Spinal cord (tissue), 10 donors: Measurements from ENCODE around the gene PSMD9. TPM values are rescaled to one million over a fixed set of nuclear protein-coding genes. Genes with fewer than 3 reads are reported as not detected.
"Not testable (repeated sequence)": the region's sequence is repeated elsewhere in the genome, so short reads cannot be mapped to it uniquely, and the experiment has no call there.

Experiments used
- DNase-seq, 6 donors: peaks; one replicate each; pipeline versions ENCODE4 v3.0.0 to v3.0.0-alpha.2; 2013 to 2015; ENCODE audit warnings: low spot score in 6 of 6, low read depth in 4 of 6
- H3K27ac ChIP-seq: one replicate; pipeline ENCODE4 v1.5.1; 2013; ENCODE audit warnings: low read depth, low read length, control low read depth
- H3K27me3 ChIP-seq: one replicate; pipeline ENCODE4 v1.6.1; 2013; ENCODE audit warnings: low read length; ENCODE audit not compliant: control insufficient read depth, insufficient read depth
- H3K36me3 ChIP-seq: one replicate; pipeline ENCODE4 v1.6.1; 2013; ENCODE audit warnings: low read length; ENCODE audit not compliant: control insufficient read depth, insufficient read depth
- H3K4me1 ChIP-seq: one replicate; pipeline ENCODE4 v1.6.1; 2013; ENCODE audit warnings: low read length; ENCODE audit not compliant: control insufficient read depth, insufficient read depth
- H3K4me3 ChIP-seq: one replicate; pipeline ENCODE4 v1.5.1; 2013; ENCODE audit warnings: low read depth, low read length, control low read depth
- H3K9me3 ChIP-seq: one replicate; pipeline ENCODE4 v1.6.1; 2013; ENCODE audit warnings: low read length; ENCODE audit not compliant: control insufficient read depth, insufficient read depth
- WGBS: methylation state at CpG from one replicate; pipeline ENCODE4 v1.1.5; 2013; ENCODE audit warnings: missing lambda C conversion rate; ENCODE audit not compliant: insufficient coverage; 5-methylcytosine and 5-hydroxymethylcytosine counted together
- polyA plus RNA-seq, 2 donors: library from polyadenylated mRNA; unstranded; fragments of 120-200 nt; gene quantifications; one replicate each; pipeline ENCODE4 v1.2.1, GENCODE V29; 2013; ENCODE audit not compliant: insufficient read length in 2 of 2
- total RNA-seq, 2 donors: library from RNA; depleted of rRNA in 1 of 2; stranded (reverse); fragments of 120-200 nt in 1 of 2; fragments of >200 nt in 1 of 2; gene quantifications; one replicate each; pipeline versions ENCODE4 v1.2.3 to v1.2.4, GENCODE V29; 2013 to 2014
- donor health status: healthy.

PSMD9 gene
- total and polyA plus RNA-seq, 4 donors = 32.7 to 63.4 (median 53.4) TPM

DNA sequence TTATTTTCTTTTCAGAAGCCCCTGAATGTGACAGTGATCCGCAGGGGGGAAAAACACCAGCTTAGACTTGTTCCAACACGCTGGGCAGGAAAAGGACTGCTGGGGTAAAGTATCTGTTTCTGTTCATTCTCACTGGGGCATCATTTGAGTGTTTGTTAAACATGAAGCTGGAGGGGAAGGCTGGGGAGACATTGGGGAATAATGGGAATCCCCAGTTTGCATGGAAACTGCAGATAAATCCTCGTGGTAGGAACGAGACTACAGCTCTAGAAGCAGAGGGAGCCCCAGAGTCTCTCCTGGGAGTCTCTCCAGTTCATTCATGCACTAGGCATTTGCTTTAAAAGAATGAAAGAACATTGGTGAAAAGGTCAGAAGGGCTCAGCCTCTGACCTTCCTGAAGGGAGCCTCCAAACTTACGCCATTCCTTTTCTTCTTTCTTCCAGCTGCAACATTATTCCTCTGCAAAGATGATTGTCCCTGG lies 27.3 kb downstream of the PSMD9 start:
- DNase-seq = peak in 1 of 6 donors; percentile 63
- Histone ChIP-seq H3K9me3 (no peaks in the 10 kb centered on the region), H3K4me1 (peaks cover 19% of the 10 kb centered on the region), H3K27me3 (no peaks in the 10 kb centered on the region), H3K4me3 (no peak overlapping the region), H3K27ac (no peak overlapping the region), H3K36me3 (peaks cover 43% of the 10 kb centered on the region)
- WGBS = 44% methylated on average over 4 of the region's 5 CpGs

DNA sequence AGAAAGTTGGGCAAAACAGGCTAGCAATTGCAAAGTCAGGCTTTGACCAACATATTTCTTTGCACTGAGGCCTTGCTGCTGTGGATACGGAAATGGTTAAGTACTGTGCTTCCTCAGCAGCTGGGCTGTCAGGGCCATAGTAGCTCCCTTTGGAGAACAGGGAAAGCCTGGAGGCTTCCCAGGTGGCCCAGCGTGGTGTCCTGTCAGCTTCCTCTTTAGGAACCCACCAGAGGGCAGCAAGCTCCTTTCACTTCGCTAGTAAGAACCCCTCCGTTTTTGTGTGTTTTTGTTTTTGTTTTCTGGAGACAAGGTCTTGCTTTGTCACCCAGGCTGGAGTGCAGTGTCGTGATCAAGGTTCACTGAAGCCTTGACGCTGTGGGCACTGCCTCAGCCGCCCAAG lies 28.1 kb downstream of the PSMD9 start:
- peak in 1 of 6 donors; percentile 58 for DNase-seq
- Histone ChIP-seq H3K9me3 (no peaks in the 10 kb centered on the region), H3K4me1 (peaks cover 19% of the 10 kb centered on the region), H3K36me3 (peaks cover 45% of the 10 kb centered on the region), H3K27ac (no peak overlapping the region), H3K4me3 (no peak overlapping the region), H3K27me3 (no peaks in the 10 kb centered on the region)
- WGBS = 61% methylated on average over 6 of the region's 7 CpGs

DNA sequence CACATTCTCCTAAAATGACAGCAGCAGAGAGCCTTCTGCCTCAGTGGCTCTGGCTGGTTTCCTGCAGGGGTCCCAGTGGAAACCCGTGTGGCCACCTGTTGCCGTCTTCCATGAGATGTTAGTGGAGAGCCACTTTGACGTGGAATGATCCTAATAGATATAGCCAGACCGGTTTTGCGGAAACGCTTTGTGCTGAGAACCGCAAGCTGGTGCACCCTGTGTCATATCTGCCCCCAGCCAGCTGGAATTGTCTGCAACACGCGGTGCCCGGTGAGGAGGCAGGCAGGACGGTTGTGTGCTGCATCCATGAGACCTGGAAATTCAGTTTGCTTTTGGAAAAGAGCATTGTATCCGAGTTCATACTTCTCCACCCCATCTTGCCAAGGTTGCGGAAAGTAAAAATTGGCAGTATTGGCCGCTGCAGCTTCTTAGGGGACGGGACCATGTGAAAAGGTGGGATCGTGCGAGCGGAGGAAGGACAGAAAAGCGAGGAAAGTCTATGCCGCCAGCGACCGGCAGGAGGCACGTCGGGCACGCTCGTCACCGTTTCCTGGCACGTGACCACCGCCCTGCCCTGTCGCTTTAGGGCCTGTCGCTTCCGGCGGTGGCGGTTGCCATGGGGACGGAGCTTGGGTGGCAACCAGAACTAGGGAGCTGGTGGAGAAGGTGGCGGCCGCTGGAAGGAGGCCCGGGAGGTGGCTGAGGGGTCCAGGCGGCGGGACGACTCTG lies 29.5 kb downstream of the PSMD9 start, which contains the start of gene CFAP251:
TSS of gene CFAP251 (plus strand) at position 643 of the 729 bp plus-strand sequence. CDS start 2,714 bp downstream, outside the sequence.
- peaks cover 39% of the 10 kb centered on the region for H3K36me3 ChIP-seq
- H3K27ac ChIP-seq = peak within 1 kb of the TSS; percentile 43
- no peaks in the 10 kb centered on the region for H3K9me3 ChIP-seq
- peaks cover 19% of the 10 kb centered on the region for H3K4me1 ChIP-seq
- peak in 5 of 6 donors; percentile 73 to 98 (median 91) for DNase-seq
- H3K27me3 ChIP-seq = no peaks in the 10 kb centered on the region
- H3K4me3 ChIP-seq = peak within 1 kb of the TSS; percentile 39
- WGBS = 15% methylated on average over 39 of the region's 41 CpGs

DNA sequence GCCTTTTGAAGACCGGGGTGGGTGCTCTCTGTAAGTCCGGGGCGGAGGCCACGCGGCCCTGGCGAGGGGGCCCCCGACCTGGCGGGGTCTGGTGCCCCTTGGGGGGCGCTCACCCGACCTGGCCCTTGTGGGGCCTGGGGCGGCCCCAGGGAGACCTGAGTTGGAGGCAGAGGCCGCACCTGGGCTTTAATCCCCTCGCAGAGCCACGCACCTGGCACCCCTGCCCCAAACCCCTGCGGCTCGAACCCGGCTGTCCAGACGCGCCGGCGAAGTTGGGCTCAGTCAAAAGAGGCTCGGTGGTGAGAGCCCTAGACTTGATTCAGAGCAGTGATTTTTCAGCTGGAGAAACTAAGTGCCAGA lies 30.1 kb downstream of the PSMD9 start:
- H3K4me1 ChIP-seq = peaks cover 19% of the 10 kb centered on the region
- DNase-seq = peak in 1 of 6 donors; percentile 13
- H3K36me3 ChIP-seq = peaks cover 35% of the 10 kb centered on the region
- H3K27ac ChIP-seq = peak overlapping the region; percentile 8
- no peaks in the 10 kb centered on the region for H3K9me3 ChIP-seq
- peak overlapping the region; percentile 39 for H3K4me3 ChIP-seq
- WGBS = 4% methylated on average over 11 of the region's 22 CpGs
- H3K27me3 ChIP-seq = no peaks in the 10 kb centered on the region

DNA sequence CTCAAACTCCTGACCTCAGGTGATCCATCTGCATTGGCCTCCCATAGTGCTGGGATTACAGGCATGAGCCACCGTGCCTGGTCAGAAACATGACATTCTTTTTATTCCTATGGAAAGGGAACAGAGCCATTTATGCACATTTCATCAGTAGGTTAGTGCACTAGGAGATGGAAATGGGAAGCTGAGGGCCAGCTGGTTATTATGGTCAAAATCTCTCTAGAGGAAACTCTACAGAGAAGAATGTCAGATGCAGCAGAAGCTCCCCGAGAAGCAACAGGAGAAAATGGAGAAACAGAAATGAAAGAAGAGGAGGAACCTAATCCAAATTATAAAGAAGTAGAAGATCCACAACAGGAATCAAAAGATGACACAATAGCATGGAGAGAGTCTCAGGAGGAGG lies 32.5 kb downstream of the PSMD9 start:
- H3K36me3 ChIP-seq = peaks cover 13% of the 10 kb centered on the region
- 80% methylated on average over 1 of the region's 2 CpGs for WGBS

DNA sequence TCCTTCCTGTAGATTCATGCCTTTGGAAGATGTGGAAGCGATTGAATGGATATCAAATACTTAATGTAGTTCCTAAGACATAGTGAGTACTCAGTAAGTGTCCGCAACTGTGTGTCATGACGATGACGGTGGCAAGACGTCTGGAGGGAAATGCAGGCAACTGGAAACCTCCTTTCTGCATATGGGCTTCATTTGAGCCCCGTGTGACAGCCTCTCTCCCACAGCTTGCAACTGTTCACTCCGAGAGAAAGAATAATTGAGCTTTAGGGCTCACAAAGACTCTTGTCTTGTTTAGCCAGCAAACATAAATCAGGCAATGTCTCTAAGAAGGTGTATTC lies 36.7 kb downstream of the PSMD9 start:
- Histone ChIP-seq H3K9me3 (no peaks in the 10 kb centered on the region), H3K27ac (peak overlapping the region; percentile 87), H3K36me3 (peaks cover 6% of the 10 kb centered on the region), H3K27me3 (no peaks in the 10 kb centered on the region), H3K4me3 (no peak overlapping the region), H3K4me1 (peaks cover 14% of the 10 kb centered on the region)
- DNase-seq = peak in 2 of 6 donors; percentile 62 to 84
- WGBS = 4% methylated on average over 5 of the region's 7 CpGs

More for the DNA sequence above, 32.5 kb downstream of the PSMD9 start:
- no peak for DNase-seq
- H3K27me3 ChIP-seq = no peaks in the 10 kb centered on the region
- no peak overlapping the region for H3K27ac ChIP-seq
- H3K4me1 ChIP-seq = peaks cover 33% of the 10 kb centered on the region
- H3K4me3 ChIP-seq = no peak overlapping the region
- H3K9me3 ChIP-seq = no peaks in the 10 kb centered on the region

DNA sequence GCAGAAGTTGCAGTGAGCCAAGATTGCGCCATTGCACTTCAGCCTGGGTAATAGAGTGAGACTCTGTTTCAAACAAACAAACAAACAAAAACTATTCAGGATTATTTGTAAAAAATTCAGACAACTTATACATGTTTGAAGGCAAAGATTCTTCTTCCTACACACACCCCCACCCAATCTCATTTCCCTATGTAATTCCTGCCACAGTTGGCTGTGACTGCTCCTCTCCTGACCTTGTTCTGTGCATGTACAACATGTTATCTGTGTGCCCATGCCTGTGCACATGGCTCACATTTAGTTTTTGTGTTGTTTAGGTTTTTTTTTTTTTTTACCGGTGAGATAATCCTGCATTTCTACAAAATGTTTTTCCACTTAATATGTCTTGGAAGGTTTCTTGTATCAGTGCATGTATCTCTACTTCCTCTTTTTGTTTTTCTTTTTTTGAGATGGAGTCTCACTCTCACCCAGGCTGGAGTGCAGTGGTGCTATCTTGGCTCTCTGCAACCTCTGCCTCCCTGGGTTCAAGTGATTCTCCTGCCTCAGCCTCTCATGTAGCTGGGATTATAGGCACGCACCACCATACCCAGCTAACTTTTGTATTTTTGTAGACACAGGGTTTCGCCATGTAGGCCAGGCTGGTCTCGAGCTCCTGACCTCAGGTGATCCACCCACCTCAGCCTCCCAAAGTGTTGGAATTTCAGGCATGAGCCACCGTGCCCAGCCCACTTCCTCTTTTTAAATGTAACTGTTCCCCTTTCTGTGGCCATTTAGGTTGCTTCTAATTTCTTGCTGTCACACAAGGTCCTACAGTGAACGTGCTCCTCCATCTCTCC lies 38.5 kb downstream of the PSMD9 start:
- WGBS = 77% methylated on average over 5 of the region's 7 CpGs
- H3K9me3 ChIP-seq = no peaks in the 10 kb centered on the region
- H3K4me1 ChIP-seq = peaks cover 14% of the 10 kb centered on the region
- no peak for DNase-seq
- no peaks in the 10 kb centered on the region for H3K27me3 ChIP-seq
- no peak overlapping the region for H3K27ac ChIP-seq
- peaks cover 3% of the 10 kb centered on the region for H3K36me3 ChIP-seq
- no peak overlapping the region for H3K4me3 ChIP-seq

DNA sequence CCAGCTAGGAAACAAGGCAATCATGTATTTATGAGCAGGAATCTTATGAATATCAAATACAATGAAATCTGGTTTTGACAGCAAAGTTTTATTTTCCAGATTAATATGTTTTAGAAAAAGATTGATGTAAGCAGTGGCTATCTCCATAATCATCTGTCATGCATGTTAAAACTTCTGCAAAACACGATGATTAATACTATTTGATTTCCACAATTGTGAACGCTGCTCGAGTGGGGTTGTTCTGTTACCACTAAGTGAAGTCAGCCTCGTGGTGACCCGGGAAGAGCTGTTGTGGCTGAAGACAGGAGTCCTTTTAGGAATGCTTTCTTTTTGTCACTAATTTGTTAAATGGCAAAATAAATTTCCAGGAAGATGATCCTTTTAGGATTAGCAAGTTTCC lies 39.2 kb downstream of the PSMD9 start:
- no peak overlapping the region for H3K4me3 ChIP-seq
- no peaks in the 10 kb centered on the region for H3K9me3 ChIP-seq
- peaks cover 14% of the 10 kb centered on the region for H3K4me1 ChIP-seq
- H3K27me3 ChIP-seq = no peaks in the 10 kb centered on the region
- H3K27ac ChIP-seq = no peak overlapping the region
- peaks cover 3% of the 10 kb centered on the region for H3K36me3 ChIP-seq
- DNase-seq = no peak
- 81% methylated on average over 4 of the region's 5 CpGs for WGBS

DNA sequence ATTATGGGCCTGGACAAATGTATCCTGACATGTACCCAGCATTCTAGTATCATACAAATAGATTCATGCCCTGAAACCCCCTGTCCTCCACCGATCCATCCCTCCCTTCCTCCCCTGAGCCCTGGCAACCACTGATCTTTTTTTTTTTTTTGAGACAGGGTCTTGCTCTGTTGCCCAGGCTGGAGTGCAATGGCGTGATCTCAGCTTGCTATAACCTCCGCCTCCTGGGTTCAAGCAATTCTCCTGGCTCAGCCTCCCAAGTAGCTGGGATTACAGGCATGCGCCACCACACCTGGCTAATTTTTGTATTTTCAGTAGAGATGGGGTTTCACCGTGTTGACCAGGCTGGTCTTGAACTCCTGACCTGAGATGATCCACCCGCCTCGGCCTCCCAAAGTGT lies 41.0 kb downstream of the PSMD9 start:
- H3K27ac ChIP-seq, H3K9me3 ChIP-seq, DNase-seq, H3K36me3 ChIP-seq, H3K4me3 ChIP-seq, H3K27me3 ChIP-seq: not testable (repeated sequence)
- 100% methylated on average over 2 of the region's 7 CpGs for WGBS
- H3K4me1 ChIP-seq = peaks cover 11% of the 10 kb centered on the region
